Osteoblast (primary cell): Measurements from ENCODE around the gene ZBTB22. TPM values are rescaled to one million over a fixed set of nuclear protein-coding genes. Genes with fewer than 3 reads are reported as not detected.
A peak's percentile ranks its signal among the peaks of the same experiment; 100 is the strongest.

Experiments used
- DNase-seq: peaks from one replicate; pipeline ENCODE4 v3.0.0; 2011; ENCODE audit warnings: low spot score, mixed read lengths; ENCODE audit not compliant: insufficient read length; ENCODE audit errors: missing footprints
- H2AFZ ChIP-seq: 2 replicates; pipeline ENCODE4 v1.6.0; 2011; ENCODE audit warnings: mild to moderate bottlenecking, low read length
- H3K27ac ChIP-seq: 2 replicates; pipeline ENCODE4 v1.5.1; 2011; ENCODE audit warnings: mild to moderate bottlenecking, low read depth, low read length, moderate library complexity
- H3K27me3 ChIP-seq: 2 replicates; pipeline ENCODE4 v1.6.0; 2012; ENCODE audit warnings: mild to moderate bottlenecking, control low read depth, inconsistent platforms, low read length, moderate library complexity; ENCODE audit not compliant: insufficient read depth
- H3K36me3 ChIP-seq: 2 replicates; pipeline ENCODE4 v1.5.1; 2011; ENCODE audit warnings: mild to moderate bottlenecking, low read length, control low read depth, moderate library complexity; ENCODE audit not compliant: insufficient read depth
- H3K4me1 ChIP-seq: 2 replicates; pipeline ENCODE4 v1.5.1; 2011; ENCODE audit warnings: mild to moderate bottlenecking, low read length, control low read depth, moderate library complexity; ENCODE audit not compliant: insufficient read depth
- H3K4me2 ChIP-seq: 2 replicates; pipeline ENCODE4 v1.6.0; 2011; ENCODE audit warnings: mild to moderate bottlenecking, low read length; ENCODE audit not compliant: insufficient read depth
- H3K4me3 ChIP-seq: fragments of 200-600 bp; sonication (generic); 3 replicates; pipeline ENCODE4 v1.5.1; 2012; ENCODE audit warnings: mild to moderate bottlenecking, low read length, inconsistent platforms; ENCODE audit not compliant: insufficient read depth
- H3K79me2 ChIP-seq: 2 replicates; pipeline ENCODE4 v1.6.0; 2012; ENCODE audit warnings: mild to moderate bottlenecking, low read length, control low read depth, inconsistent platforms; ENCODE audit not compliant: insufficient read depth
- H3K9me3 ChIP-seq: 2 replicates; pipeline ENCODE4 v1.5.1; 2011; ENCODE audit warnings: low read depth, low read length, control low read depth
- H4K20me1 ChIP-seq: 2 replicates; pipeline ENCODE4 v1.6.0; 2012; ENCODE audit warnings: mild to moderate bottlenecking, low read length, control low read depth; ENCODE audit not compliant: insufficient read depth
- CTCF ChIP-seq: IDR thresholded peaks from 2 replicates; pipeline ENCODE4 v1.5.1; 2011; ENCODE audit warnings: mild to moderate bottlenecking, low read depth, low read length, moderate library complexity; ENCODE audit errors: extremely low read depth
- total RNA-seq: library from RNA; depleted of rRNA; stranded (reverse); fragments of >200 nt; gene quantifications from 2 replicates; pipeline ENCODE4 v1.2.3, GENCODE V29; 2012

The ZBTB22 gene
- total RNA-seq, 1 donor, result 19.5 TPM

GRCh38 chr6:33312361-33313104, 5.0 kb downstream of the ZBTB22 start:
- Histone ChIP-seq H3K36me3 (peaks cover 7% of the 10 kb centered on the region), H3K4me3 (peak overlapping the region; percentile 99), H3K27me3 (no peaks in the 10 kb centered on the region), H3K27ac (peak overlapping the region; percentile 95), H3K9me3 (no peaks in the 10 kb centered on the region), H3K4me2 (peak overlapping the region; percentile 87), H2AFZ (no peak overlapping the region), H3K4me1 (peaks cover 22% of the 10 kb centered on the region), H3K79me2 (peaks cover 63% of the 10 kb centered on the region), H4K20me1 (peaks cover 27% of the 10 kb centered on the region)
- DNase-seq, result peak; percentile 86
- TF ChIP-seq CTCF, result no peak

GRCh38 chr6:33306356-33306755, 11.2 kb downstream of the ZBTB22 start:
- Histone ChIP-seq H3K27me3 (no peaks in the 10 kb centered on the region), H3K4me3 (no peak overlapping the region), H3K4me1 (no peaks in the 10 kb centered on the region), H3K79me2 (peaks cover 68% of the 10 kb centered on the region), H4K20me1 (peaks cover 18% of the 10 kb centered on the region), H3K27ac (no peak overlapping the region), H2AFZ (no peak overlapping the region), H3K9me3 (no peaks in the 10 kb centered on the region), H3K4me2 (no peak overlapping the region), H3K36me3 (peaks cover 33% of the 10 kb centered on the region)
- no peak for TF ChIP-seq CTCF
- DNase-seq, result peak; percentile 44

- peaks cover 65% of the 10 kb centered on the region for H3K79me2 ChIP-seq
- peaks cover 30% of the 10 kb centered on the region for H3K36me3 ChIP-seq
- no peaks in the 10 kb centered on the region for H3K4me1 ChIP-seq
- no peaks in the 10 kb centered on the region for H3K27me3 ChIP-seq
- no peak overlapping the region for H2AFZ ChIP-seq
- no peak for TF ChIP-seq CTCF
- no peak overlapping the region for H3K4me3 ChIP-seq
- H4K20me1 ChIP-seq, result peaks cover 12% of the 10 kb centered on the region
- H3K9me3 ChIP-seq, result no peaks in the 10 kb centered on the region
- DNase-seq, result peak; percentile 4
- H3K4me2 ChIP-seq, result no peak overlapping the region
- H3K27ac ChIP-seq, result no peak overlapping the region
Observed at GRCh38 chr6:33305052-33305451, 12.5 kb downstream of the ZBTB22 start.

GRCh38 chr6:33304216-33304615, 13.3 kb downstream of the ZBTB22 start:
- no peak overlapping the region for H3K27ac ChIP-seq
- no peak for TF ChIP-seq CTCF
- no peak overlapping the region for H3K4me2 ChIP-seq

More at GRCh38 chr6:33304216-33304615, 13.3 kb downstream of the ZBTB22 start:
- H3K4me3 ChIP-seq, result no peak overlapping the region
- no peak for DNase-seq
- no peak overlapping the region for H2AFZ ChIP-seq
- peaks cover 12% of the 10 kb centered on the region for H4K20me1 ChIP-seq
- no peaks in the 10 kb centered on the region for H3K27me3 ChIP-seq
- H3K4me1 ChIP-seq, result no peaks in the 10 kb centered on the region
- H3K36me3 ChIP-seq, result peaks cover 30% of the 10 kb centered on the region
- H3K9me3 ChIP-seq, result no peaks in the 10 kb centered on the region
- H3K79me2 ChIP-seq, result peaks cover 62% of the 10 kb centered on the region
